Body of pancreas (tissue), 4 donors: ENCODE data around the gene HOMER2.

Source experiments
- POLR2A ChIP-seq, 3 donors: fragments of 450-650 bp; IDR thresholded peaks; one replicate each; pipeline ENCODE4 v1.6.1; 2016; ENCODE audit warnings: antibody characterized with exemption in 3 of 3, mild to moderate bottlenecking in 2 of 3
- TF ChIP-seq, protein P1 (sequence below), 7 experiments: fragments of 450-650 bp in 4 of 7; fragments of 200-600 bp in 3 of 7; sonication (generic) in 3 of 7; IDR thresholded peaks; one replicate each; pipeline ENCODE4 v1.5.1; 2016 to 2019; ENCODE audit warnings: antibody characterized with exemption in 7 of 7

DNA sequence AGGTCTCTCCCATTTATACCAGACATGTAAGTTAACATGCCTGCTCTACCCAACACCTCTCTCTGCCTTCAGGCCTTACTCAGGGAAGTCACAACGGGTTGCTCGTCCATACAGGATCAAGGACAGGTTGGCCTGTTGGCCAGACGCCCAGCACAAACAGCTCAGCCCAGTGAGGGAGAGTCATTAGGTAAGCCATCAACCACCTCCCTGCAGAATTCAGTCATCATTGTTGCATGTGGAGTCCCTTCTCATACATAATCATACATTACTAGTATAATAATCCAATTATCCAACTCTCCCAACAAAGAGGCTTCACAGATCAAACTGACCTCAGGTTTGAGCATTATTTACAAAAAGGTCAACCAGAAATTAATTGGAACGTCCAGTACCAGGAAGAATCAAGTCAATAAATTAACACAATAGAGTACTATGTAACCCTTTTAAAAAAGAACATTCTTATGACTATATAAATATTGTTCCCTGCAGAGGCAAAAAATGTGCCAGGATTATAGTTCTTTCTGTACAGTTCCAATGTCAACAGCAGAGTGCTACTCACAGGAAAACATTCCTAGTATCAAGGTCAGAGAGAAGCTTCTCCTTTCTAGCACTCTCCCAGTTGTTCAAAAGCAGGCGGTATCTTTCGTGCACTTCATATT is 33.2 kb downstream of the HOMER2 start:
- peak in 2 of 3 donors; percentile 74 for TF ChIP-seq POLR2A (IDR thresholded peaks at IDR 0.05)
- TF ChIP-seq, protein P1, sequence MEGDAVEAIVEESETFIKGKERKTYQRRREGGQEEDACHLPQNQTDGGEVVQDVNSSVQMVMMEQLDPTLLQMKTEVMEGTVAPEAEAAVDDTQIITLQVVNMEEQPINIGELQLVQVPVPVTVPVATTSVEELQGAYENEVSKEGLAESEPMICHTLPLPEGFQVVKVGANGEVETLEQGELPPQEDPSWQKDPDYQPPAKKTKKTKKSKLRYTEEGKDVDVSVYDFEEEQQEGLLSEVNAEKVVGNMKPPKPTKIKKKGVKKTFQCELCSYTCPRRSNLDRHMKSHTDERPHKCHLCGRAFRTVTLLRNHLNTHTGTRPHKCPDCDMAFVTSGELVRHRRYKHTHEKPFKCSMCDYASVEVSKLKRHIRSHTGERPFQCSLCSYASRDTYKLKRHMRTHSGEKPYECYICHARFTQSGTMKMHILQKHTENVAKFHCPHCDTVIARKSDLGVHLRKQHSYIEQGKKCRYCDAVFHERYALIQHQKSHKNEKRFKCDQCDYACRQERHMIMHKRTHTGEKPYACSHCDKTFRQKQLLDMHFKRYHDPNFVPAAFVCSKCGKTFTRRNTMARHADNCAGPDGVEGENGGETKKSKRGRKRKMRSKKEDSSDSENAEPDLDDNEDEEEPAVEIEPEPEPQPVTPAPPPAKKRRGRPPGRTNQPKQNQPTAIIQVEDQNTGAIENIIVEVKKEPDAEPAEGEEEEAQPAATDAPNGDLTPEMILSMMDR (IDR thresholded peaks at IDR 0.05), result no peak
